GM18520 (cell line): Measurements from ENCODE around the gene AKR1D1.
"Not testable (repeated sequence)": the region's sequence is repeated elsewhere in the genome, so short reads cannot be mapped to it uniquely, and the experiment has no call there.

Source experiments
- ATAC-seq: cut with Tn5 transposase; IDR thresholded peaks from one replicate; pipeline ENCODE4 v1.9.1; 2021; ENCODE audit not compliant: unreplicated experiment

AKR1D1 gene

DNA sequence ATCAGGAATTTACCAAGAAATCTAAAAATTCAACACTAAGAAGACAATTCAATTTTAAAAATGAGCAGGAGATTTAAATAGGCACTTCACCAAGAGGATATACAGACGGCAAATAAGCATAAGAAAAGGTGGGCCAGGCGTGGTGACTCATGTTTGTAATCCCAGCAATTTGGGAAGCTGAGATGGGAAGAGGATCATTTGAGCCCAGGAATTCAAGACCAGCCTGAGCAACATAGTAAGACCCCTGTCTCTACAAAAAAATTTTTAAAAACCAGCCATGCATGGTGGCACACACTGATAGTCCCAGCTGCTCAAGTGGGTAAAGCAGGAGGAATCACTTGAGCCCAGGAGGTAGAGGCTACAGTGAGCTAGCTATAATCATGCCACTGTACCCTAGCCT lies 3.5 kb upstream of the AKR1D1 start:
- ATAC-seq: no peak

DNA sequence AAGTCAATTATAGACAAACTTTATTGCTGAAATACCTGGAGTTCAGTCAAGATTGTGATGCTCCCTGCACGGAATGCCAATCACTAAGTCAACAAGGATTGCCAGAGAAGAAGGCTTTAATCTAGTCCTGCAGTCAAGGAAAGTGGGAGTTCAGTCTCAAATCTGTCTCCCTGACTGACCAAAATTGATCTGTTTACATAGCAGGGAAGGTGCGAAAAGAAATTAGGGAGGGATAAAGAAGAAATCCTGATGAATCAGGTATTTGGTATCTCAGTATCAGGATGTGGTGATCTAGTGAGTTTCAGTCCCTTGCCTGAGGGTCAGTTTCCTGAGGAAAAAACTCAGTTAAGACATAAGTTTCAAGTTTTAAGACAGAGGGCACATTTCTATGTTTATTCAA lies 2.1 kb upstream of the AKR1D1 start:
- no peak for ATAC-seq

DNA sequence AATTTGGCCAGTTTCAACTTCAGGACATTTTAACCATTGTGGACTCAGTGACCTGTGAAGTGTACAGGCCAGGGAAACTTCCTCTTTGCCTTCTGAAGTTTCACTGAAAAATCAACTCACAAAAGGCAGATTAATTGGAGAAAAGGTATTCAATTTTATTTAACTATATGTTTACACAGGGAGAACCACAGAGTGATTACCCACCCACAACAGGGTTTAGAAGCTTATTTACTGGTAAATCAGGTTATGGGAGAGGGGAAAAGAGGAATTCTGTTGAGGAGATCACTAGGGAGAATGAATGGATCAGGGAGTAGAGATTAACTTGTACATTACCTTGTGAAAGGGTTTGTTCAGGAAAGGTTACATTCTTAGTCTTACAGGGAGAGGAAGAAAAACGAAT lies 1.7 kb upstream of the AKR1D1 start:
- no peak for ATAC-seq

DNA sequence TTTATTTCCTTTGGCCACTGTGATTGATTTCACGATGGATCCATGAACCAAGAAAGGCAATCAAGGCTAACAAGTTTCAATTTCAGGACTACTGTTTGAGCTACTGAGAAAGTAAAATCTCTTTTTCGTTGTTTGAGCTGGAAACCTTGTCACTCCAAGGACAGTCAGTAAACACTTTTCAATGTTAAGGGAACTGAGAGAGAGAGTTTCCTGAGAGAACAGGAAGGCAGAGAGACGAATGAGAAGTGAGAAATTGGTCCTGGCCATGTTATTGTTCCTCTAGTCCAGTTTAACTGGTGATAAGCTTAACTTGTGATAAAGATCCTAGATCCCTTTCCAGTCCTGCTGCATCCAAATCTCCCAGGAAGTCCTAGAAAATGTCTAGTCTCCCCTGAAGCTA lies 909 bp upstream of the AKR1D1 start:
- no peak for ATAC-seq

DNA sequence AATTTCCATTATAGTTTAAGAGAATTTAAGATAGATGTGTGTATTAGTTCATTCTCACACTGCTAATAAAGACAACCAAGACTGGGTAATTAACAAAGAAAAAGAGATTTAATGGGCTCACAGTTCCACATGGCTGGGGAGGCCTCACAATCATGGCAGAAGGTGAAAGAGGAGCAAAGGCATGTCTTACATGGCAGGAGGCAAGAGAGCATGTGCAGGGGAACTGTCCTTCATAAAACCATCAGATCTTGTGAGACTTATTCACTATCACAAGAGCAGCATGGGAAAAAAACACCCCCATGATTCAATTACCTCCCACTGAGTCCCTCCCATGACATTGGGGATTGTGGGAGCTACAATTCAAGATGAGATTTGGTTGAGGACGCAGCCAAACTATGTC lies 473 bp upstream of the AKR1D1 start:
- not testable (repeated sequence) for ATAC-seq

DNA sequence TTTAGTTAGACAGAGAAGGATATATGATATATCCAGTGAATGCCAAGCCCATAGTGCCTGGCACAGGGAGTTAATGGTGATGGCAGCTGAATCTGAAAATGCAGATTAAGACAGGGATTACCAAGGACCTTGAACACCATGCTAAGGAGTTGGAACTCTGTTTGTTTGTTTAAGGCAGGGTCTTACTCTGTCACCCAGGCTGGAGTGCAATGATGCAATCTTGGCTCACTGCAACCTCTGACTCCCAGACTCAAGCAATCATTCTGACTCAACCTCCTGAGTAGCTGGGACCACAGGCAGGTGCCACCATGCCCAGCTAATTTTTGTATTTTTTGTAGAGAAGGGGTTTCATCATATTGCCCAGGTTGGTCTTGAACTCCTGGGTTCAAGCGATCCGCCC lies 1.6 kb downstream of the AKR1D1 start:
- ATAC-seq: no peak

DNA sequence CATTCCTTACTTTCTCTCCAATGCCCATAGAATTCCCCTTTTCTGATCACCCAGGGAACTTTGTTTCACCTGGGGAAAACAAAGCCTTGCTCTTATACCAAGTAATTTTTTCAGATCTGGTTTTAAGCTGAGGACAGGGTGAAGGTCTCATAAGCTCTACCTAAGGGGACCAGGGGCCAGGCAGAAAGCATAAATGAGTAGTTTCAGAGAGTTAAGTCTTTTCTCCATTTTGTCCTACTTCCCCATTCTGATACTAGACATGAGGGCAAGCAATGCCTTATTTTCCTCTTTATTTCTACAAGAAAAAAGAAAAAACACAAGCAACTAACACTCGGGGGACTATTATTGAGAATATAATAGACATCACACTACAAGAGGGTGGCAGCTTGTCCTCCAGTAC lies 2.9 kb downstream of the AKR1D1 start:
- no peak for ATAC-seq

DNA sequence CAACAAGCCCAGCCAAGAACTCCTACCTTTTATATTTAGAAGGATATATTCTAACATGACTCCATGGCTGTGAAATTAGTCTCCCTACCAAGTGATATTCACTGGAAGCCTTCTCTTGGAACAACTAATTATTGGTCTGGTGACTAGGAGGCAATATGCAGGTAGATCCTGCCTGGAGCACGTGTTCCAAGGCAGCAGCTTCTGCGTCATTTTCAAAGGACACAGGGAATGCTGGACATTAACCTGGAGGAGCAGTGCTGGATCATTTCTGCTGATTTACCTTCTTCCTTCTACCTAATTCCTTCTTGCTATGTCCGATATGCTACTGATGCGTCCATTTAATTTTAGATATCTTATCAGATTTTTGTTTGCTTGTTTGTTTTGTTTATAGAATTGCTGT lies 5.6 kb downstream of the AKR1D1 start:
- no peak for ATAC-seq

DNA sequence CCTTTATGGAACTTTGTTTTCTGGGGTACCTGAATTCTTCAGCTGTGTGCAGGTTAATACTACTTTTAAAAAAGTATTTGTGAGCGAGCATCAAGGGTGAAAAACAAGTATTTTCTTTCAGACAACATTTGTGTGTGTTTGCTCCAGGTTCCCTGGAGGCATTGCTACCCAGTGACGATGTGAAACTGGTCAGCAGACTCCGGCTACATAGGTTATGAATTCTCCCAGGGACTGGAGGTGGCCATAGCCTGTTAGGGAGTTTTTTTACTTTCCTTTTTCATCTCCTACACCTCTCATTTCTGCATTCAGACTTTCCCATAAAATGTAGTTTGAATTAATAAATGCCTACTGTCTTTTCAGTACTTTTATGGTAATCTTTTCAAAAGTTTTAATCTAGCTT lies 7.6 kb downstream of the AKR1D1 start:
- ATAC-seq: no peak

DNA sequence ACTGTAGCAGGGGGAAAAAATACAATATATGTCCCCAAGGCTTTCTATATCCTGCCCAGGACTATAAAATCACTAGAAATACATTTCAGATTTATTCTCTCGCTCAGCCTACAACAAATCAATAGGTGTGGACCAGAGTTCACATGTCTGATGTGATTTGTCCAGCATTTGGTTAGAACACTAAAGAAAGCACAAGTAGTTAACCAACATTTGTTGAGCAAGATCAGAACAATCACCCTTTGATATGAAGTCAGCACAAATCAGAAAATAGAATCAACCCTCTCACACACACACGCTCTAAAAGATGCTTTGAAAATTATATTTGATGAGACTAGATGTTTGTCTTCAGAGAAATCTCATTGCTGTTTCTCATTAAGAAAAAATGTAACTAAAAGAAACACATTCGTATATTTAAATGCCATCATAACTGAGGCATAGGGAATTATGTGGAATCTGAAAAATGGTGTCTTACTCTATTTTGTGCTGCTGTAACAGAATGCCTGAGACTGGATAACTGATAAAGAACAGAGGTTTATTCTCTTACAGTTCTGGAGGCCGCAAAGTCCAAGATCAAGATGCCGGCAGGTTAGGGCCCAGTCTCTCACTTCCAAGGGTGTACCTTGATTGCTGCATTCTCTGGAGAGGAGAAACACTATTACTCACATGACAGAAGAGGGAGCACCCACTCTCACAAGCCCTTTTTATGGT lies 10.5 kb downstream of the AKR1D1 start:
- ATAC-seq: no peak

DNA sequence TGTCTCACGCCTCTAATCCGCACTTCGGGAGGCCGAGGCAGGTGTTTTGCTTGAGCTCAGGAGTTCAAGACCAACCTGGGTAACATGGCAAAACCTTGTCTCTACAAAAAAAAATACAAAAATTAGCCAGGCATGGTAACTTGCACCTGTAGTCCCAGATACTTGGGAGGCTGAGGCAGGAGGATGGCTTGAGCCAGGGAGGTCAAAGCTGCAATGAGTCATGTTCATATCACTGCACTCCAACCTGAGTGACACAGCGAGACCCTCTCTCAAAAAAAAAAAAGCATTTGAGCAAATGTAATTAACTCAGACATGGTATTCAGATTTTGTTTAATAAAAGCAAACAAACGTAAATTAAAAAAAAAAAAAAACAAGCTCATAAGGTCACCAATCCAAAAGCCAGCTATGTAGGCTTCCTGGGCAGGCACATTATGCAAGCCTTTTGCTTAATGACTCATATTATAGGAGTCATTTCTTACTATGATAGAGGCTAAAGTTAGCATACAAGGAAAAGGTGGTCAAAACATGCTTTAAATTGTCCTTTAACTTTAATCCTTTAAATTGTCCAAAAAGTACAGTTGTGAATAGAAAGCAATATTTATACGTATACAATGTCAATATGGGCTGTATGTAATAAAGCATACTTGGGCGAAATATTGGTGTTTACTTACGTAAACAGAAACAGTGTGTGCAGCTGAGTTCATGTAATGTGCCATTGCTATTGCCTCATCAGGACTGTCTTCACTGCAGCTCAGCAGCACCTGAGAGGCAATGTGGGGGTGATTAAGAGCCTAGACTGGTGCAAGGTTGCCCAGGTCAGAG lies 13.0 kb downstream of the AKR1D1 start:
- ATAC-seq: no peak

DNA sequence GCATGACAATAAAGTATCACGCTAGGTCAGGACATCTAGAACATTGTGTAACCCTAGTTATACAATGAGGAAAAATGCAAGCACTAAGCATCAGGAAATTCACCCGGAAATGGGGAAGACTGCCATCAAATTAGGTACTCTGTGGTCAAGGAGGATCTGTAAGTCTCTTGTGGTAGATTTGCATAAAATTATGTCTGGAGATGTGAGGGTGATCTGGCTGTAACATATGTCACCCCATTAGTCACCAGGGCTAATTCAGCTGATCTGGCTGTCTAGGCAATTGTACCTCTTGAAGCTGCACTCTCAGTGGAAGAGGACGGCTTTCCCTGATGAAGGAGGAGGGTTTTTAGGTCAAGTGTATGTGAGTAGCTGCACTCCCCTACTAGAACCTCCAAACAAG lies 14.8 kb downstream of the AKR1D1 start:
- peak; percentile 65 for ATAC-seq

DNA sequence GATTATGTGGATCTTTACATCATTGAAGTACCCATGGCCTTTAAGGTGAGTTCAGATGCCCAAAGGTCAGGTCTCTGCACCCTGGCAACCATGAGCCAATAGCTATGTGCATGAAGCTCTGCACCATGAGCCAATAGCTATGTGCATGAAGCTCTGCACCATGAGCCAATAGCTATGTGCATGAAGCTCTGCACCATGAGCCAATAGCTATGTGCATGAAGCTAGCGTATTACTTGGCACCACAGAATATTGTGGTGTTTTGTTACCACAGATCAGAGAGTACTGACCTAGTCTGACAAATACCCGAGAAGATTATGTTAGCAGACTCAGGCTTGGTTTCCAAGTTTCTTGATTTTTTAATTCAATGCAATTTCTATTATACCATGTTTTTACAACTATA lies 15.6 kb downstream of the AKR1D1 start:
- ATAC-seq: not testable (repeated sequence)

DNA sequence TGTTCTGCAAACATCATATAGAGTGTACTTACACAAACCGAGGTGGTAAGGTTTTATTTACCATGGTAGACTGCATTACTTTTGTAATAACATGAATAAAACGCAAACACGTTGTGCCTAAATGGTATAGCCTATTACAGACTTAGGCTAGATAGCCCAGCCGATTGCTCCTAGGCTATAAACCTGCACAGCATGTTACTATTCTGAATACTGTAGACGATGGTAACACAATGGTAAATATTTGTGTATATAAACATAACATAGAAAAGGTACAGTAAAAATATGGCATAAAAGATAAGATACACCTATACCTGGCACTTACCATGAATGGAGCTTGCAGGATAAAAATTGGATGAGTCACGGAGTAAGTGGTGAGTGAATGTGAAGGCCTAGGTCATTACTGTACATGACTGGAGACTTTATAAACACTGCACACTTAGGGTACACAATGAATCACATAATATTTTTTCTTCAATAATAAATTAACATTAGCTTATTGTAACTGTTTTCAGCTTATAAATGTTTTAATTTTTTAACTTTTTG lies 16.3 kb downstream of the AKR1D1 start:
- no peak for ATAC-seq

DNA sequence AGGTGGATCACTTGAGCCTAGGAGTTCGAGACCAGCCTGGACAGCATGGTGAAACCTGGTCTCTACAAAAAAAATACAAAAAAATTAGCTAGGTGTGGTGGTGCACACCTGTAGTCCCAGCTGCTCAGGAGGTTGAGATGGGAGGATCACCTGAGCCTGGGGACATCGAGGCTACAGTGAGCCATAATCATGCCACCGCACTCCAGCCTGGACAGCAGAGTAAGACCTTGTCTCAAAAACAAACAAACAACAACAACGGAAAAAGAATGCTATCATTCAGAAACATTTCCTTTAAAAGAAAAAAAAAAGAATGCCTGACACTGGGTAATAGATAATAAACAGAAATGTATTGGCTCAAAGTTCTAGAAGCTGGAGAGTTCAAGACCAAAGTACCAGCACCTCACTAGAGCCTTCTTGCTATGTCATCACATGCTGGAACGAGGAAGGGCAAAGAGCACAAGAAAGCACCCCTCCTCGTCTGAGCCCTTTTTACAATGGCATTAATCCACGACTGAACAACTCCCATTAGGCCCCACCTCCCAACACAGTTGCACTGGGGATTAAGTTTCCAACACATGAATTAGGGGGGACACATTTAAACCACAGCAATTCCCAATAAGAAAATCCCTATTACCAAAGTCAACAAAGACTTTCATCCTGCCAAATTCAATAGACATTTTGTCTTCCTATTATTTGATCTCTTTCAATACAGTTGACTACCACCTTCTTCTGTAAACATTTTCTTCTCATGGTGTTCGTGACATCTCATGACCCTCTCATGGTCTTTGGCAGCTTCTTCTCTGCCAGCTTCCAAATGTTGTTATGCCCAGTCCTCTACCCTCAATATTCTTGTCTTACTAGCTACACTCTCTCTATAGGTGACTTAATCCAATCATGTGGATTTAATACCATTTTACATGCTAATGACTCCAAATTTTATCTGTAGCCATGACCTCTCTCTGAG lies 20.0 kb downstream of the AKR1D1 start:
- no peak for ATAC-seq

DNA sequence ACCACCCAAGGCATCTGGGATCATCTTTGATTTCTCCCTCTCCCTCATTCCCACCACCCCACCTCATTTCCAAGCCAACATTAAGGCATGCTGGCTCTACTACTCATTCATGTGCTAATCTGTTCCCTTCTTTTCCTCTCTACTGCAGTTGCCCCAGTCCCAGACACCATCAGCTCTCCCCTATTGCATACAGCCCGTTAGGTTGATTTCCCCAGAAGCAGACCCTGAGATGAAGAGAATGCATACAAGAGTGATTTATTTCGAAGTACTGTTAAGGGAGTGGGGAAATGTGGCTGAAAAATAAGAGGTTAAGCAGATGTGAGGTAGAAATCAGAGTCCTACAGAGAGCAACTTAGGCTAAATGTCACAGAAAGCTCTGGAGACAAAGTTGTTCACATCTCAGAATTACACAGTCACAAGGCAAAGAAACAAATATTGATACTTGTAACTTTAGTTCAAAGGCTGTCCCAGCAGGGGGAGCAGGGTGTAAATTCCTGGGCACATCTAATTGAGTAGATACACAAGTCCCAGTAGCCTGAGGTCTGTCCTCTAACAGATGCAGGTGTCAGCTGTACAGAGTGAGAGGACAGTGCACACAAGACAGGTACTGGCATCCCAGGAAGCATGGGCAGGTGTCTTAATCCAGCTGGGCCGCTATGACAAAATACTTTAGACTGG lies 20.9 kb downstream of the AKR1D1 start:
- no peak for ATAC-seq

DNA sequence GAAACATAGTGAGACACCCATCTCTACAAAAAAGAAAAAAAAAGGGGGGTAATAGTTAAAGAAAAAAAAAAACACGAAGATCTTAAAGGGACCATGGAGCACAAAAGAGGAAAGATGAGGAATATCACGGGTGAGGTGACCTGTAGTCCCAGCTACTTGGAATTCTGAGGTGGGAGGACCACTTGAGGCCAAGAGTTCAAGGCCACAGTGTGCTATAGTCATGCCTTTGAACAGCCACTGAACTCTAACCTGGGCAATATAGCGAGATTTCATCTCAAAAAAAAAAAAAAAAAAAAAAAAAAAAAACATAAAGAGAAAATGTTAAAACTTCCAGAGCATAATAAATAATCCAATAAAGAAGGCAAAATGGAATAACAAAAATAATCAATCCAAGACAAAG lies 23.6 kb downstream of the AKR1D1 start:
- ATAC-seq: no peak

DNA sequence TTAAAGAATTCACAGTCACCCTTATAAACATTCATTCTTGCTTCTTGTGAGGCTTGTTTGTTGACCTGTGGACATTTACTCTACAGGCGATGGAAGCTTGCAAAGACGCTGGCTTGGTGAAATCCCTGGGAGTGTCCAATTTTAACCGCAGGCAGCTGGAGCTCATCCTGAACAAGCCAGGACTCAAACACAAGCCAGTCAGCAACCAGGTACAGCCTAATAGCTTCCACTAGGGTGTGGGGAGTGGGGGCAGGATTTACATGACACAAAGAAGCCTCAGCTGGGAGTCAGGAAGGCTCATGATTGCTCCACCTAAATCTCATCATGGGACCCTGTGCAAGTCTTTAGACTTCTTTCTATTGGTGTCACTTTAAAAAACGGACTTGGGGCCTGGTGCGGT lies 29.0 kb downstream of the AKR1D1 start:
- ATAC-seq: no peak

DNA sequence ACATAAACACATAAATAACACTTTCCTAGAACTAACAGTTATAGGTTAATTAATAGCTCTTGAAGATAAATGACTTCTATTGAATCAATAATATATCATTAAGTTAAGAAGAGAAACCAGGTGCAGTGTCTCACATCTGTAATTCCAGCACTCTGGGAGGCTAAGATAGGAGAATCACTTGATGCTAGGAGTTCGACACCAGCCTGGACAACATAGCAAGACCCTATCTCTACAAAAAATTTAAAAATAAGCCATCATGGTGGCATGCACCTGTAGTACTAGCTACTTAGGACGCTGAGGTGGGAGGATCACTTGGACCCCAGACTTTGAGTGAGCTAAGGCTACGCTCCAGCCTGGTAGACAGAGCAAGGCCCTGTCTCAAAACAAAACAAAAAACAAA lies 38.8 kb downstream of the AKR1D1 start:
- no peak for ATAC-seq

DNA sequence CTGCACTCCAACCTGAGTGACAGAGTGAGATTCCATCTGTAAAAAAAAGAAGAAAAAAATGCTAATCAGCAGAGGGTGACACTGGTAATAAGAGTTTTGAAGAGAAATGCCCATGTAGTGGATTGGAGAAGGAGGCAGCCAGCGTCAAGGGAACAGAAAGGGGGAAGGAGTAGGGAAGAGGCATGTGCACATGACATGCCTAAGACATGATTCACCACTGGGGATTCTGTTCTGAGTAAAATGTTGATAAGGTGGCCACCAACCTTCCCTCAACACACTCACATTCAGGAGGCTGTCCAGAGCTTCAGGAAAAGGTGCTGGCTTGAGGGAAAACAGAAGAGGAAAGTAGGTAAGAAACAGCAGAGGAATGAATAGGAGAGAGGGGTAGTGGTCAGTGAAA lies 39.9 kb downstream of the AKR1D1 start:
- no peak for ATAC-seq

DNA sequence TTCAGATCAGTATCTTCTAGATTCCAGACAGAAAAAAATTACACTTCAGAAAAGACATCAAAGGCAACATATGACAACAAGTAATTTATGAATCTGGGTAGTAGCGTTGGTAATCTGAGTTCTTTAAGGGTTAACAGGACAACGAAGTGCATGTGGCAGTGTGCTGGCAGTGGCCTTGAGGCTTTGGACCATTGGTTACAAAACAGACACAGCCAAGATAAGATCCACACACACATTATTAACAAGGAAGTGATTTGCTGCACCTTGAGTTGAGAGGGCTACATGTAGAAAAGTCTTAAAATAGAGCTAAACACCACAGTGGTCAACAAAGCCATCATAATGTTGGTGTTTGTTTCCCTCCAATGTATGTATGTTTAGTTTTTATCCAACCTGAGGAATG lies 40.6 kb downstream of the AKR1D1 start:
- ATAC-seq: no peak
